ENCODE results near the gene YBX2. TPM values are rescaled to one million over a fixed set of nuclear protein-coding genes. Genes with fewer than 3 reads are reported as not detected.
A peak's percentile ranks its signal among the peaks of the same experiment; 100 is the strongest.
"Not testable (repeated sequence)": the region's sequence is repeated elsewhere in the genome, so short reads cannot be mapped to it uniquely, and the experiment has no call there.

YBX2 gene
- total RNA-seq, 1 donor from 2014 or later, result 0.35 TPM

GRCh38 chr17:7334938-7335538 lies 40.6 kb upstream of the YBX2 start:
- no peak overlapping the region for H3K4me3 ChIP-seq (ENCODE audit: low read depth, low read length)
- DNase-seq (ENCODE audit: low read depth), result no peak
- TF ChIP-seq, protein P1, sequence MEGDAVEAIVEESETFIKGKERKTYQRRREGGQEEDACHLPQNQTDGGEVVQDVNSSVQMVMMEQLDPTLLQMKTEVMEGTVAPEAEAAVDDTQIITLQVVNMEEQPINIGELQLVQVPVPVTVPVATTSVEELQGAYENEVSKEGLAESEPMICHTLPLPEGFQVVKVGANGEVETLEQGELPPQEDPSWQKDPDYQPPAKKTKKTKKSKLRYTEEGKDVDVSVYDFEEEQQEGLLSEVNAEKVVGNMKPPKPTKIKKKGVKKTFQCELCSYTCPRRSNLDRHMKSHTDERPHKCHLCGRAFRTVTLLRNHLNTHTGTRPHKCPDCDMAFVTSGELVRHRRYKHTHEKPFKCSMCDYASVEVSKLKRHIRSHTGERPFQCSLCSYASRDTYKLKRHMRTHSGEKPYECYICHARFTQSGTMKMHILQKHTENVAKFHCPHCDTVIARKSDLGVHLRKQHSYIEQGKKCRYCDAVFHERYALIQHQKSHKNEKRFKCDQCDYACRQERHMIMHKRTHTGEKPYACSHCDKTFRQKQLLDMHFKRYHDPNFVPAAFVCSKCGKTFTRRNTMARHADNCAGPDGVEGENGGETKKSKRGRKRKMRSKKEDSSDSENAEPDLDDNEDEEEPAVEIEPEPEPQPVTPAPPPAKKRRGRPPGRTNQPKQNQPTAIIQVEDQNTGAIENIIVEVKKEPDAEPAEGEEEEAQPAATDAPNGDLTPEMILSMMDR (conservative IDR thresholded peaks at IDR 0.05; ENCODE audit: low read depth, low read length), result no peak

DNA sequence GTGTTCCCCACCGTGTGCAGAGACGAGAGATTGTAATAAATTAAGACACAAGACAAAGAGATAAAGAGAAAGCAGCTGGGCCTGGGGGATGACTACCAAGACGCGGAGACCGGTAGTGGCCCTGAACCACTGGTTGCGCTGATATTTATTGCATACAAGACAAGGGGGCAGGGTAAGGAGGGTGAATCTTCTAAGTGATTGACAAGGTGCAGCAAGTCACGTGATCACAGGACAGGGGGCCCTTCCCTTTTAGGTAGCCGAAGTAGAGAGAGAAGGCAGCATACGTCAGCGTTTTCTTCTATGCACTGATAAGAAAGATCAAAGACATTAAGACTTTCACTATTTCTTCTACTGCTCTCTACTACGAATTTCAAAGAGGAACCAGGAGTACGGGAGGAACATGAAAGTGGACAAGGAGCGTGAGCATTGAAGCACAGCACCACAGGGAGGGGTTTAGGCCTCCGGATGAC lies 38.2 kb upstream of the YBX2 start:
- H3K4me3 ChIP-seq (ENCODE audit: low read depth, low read length); DNase-seq (ENCODE audit: low read depth): not testable (repeated sequence)

- no peak for DNase-seq (ENCODE audit: low read depth)
- TF ChIP-seq, protein P1 (conservative IDR thresholded peaks at IDR 0.05; ENCODE audit: low read depth, low read length), result no peak
- no peak overlapping the region for H3K4me3 ChIP-seq (ENCODE audit: low read depth, low read length)
Measured at GRCh38 chr17:7332111-7332510, 37.7 kb upstream of the YBX2 start.

- DNase-seq (ENCODE audit: low read depth), result no peak
- peak overlapping the region; percentile 97 for H3K4me3 ChIP-seq (ENCODE audit: low read depth, low read length)
- TF ChIP-seq, protein P1 (conservative IDR thresholded peaks at IDR 0.05; ENCODE audit: low read depth, low read length), result no peak
Measured at GRCh38 chr17:7330638-7331015, 36.2 kb upstream of the YBX2 start.

DNA sequence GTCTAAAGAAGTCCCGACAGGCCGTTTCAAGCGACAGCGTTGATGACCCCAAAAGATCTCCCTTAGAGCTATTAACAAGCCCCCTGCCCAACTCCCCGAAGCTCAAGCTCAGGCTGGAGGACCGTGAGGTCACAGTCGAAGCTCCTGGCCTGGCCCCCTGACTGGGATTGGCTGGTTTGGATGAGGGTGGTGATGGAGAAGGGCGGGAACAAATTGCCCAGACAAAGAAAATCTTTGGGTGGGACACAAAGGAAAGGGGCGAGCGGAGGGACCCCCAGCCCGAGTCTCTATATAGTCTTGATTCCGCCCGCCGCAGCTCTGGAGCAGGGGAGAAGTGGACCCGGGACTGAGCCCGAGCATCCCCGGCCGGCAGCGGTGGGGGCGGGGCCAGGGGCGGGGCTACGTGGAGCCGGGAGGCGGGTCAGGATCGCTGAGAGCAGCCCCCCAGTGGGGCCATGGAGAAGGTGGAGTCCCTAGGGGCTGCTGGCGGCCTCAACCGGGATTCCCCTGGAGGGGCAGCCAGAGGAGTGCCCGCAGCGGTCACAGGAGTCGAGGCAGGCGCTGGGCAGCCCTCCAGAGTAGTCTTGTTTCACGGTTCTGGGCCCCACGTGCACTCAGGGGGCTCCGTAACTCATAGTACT lies 35.7 kb upstream of the YBX2 start:
- DNase-seq (ENCODE audit: low read depth), result no peak
- H3K4me3 ChIP-seq (ENCODE audit: low read depth, low read length), result peak overlapping the region; percentile 97
- TF ChIP-seq, protein P1 (conservative IDR thresholded peaks at IDR 0.05; ENCODE audit: low read depth, low read length), result no peak

DNA sequence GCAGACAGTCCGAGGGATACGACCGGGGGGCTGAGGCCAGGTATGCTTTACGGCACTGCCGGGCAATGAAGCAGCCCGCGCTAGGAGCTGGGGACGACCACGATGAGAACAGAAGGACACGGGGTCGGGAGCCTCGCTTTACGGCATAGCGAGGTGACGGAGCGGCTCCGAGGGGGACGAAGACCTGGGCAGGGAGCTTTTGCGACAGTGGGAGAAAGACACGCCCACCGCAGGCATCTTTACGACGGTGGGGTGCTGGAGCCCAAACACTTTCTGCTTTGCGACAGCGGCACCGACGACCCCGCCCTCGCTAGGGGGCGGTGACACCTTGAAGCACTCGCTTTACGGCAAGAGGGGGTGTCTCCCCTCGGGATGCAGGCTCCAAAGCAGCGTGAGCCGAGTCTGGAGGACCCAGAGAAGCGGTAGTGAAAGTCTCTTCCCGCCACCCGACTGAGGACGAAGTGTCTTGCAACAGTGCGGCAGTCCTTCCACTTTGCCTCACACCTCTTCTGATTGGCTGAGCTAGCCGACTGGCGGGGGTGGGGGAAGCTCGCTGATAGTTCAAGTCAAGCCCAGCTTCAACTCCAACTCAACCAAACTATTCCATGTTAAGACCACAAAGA lies 35.0 kb upstream of the YBX2 start:
- DNase-seq (ENCODE audit: low read depth), result peak; percentile 85
- TF ChIP-seq, protein P1 (conservative IDR thresholded peaks at IDR 0.05; ENCODE audit: low read depth, low read length), result peak; percentile 19
- peak overlapping the region; percentile 97 for H3K4me3 ChIP-seq (ENCODE audit: low read depth, low read length)

- H3K4me3 ChIP-seq (ENCODE audit: low read depth, low read length), result peak within 1 kb of the TSS; percentile 97
- DNase-seq (ENCODE audit: low read depth), result no peak
- TF ChIP-seq, protein P1 (conservative IDR thresholded peaks at IDR 0.05; ENCODE audit: low read depth, low read length), result no peak
Measured at GRCh38 chr17:7328840-7329373, 34.5 kb upstream of the YBX2 start, which contains the start of gene NEURL4. Gene NEURL4 (minus strand): TSS chr17:7329335. CDS start chr17:7329312, 23 bp downstream.
